ENCODE data around the gene PCDHGB4.
"Not testable (repeated sequence)": the region's sequence is repeated elsewhere in the genome, so short reads cannot be mapped to it uniquely, and the experiment has no call there.

The PCDHGB4 gene

GRCh38 chr5:141369994-141370848 lies 17.3 kb upstream of the PCDHGB4 start, which contains the start of gene PCDHGB3:
TSS of gene PCDHGB3 (plus strand) at chr5:141370242. CDS start at chr5:141370395, 153 bp downstream.
- DNase-seq = peak; percentile 13 to 36

- DNase-seq = no peak
Measured at GRCh38 chr5:141371572-141372475, 15.7 kb upstream of the PCDHGB4 start.

- no peak for DNase-seq
Measured at GRCh38 chr5:141373673-141374317, 13.7 kb upstream of the PCDHGB4 start, which contains the start of gene PCDHGA6. TSS of gene PCDHGA6 (plus strand) at chr5:141373891. CDS start at chr5:141374084, 193 bp downstream.

GRCh38 chr5:141374627-141375026 lies 12.9 kb upstream of the PCDHGB4 start:
- DNase-seq = no peak

GRCh38 chr5:141375444-141376155 lies 11.9 kb upstream of the PCDHGB4 start:
- not testable (repeated sequence) for DNase-seq

- no peak for DNase-seq
Measured at GRCh38 chr5:141382469-141383294, 4.8 kb upstream of the PCDHGB4 start, which contains the start of gene PCDHGA7. TSS of gene PCDHGA7 (plus strand) at chr5:141382742. CDS start at chr5:141382900, 158 bp downstream.

- DNase-seq = no peak
Measured at GRCh38 chr5:141383345-141383744, 4.2 kb upstream of the PCDHGB4 start.

GRCh38 chr5:141384471-141385267 lies 2.8 kb upstream of the PCDHGB4 start:
- no peak for DNase-seq

GRCh38 chr5:141388661-141389060 lies 1.2 kb downstream of the PCDHGB4 start:
- DNase-seq = no peak

GRCh38 chr5:141389153-141390042 lies 1.9 kb downstream of the PCDHGB4 start:
- no peak for DNase-seq

GRCh38 chr5:141392429-141393198 lies 5.1 kb downstream of the PCDHGB4 start, which contains the start of gene PCDHGA8:
TSS of gene PCDHGA8 (plus strand) at chr5:141392633. CDS start at chr5:141392814, 181 bp downstream.
- no peak for DNase-seq

GRCh38 chr5:141393267-141393666 lies 5.8 kb downstream of the PCDHGB4 start:
- DNase-seq = no peak

GRCh38 chr5:141394401-141395187 lies 7.1 kb downstream of the PCDHGB4 start:
- not testable (repeated sequence) for DNase-seq

GRCh38 chr5:141397756-141398551 lies 10.5 kb downstream of the PCDHGB4 start, which contains the start of gene PCDHGB5:
TSS of gene PCDHGB5 (plus strand) at chr5:141397947. CDS start at chr5:141398128, 181 bp downstream.
- peak in 1 of 2 experiments; percentile 36 for DNase-seq

GRCh38 chr5:141398608-141399007 lies 11.1 kb downstream of the PCDHGB4 start:
- DNase-seq = no peak

GRCh38 chr5:141399555-141400258 lies 12.2 kb downstream of the PCDHGB4 start:
- no peak for DNase-seq
